Effector memory CD4-positive, alpha-beta T cell (primary cell): ENCODE data around the gene SHC4.

ENCODE experiments used
- DNase-seq, 3 donors: peaks; one replicate each; pipeline ENCODE4 v3.0.0-alpha.2; 2020
- H3K27ac ChIP-seq: 2 replicates; pipeline ENCODE4 v1.7.0; 2013; ENCODE audit warnings: mild to moderate bottlenecking, low read length, moderate library complexity; ENCODE audit not compliant: insufficient read depth, poor library complexity, severe bottlenecking
- H3K27me3 ChIP-seq: replicated peaks from 2 replicates; pipeline ENCODE4 v1.7.0; 2013; ENCODE audit warnings: mild to moderate bottlenecking, low read length; ENCODE audit not compliant: insufficient read depth, control insufficient read depth, poor library complexity, severe bottlenecking
- H3K36me3 ChIP-seq: 2 replicates; pipeline ENCODE4 v1.7.0; 2013; ENCODE audit warnings: mild to moderate bottlenecking, low read length, moderate library complexity; ENCODE audit not compliant: control insufficient read depth, insufficient read depth
- H3K4me1 ChIP-seq: 2 replicates; pipeline ENCODE4 v1.7.0; 2013; ENCODE audit warnings: low read length, mild to moderate bottlenecking; ENCODE audit not compliant: control insufficient read depth, insufficient read depth, poor library complexity, severe bottlenecking
- H3K4me3 ChIP-seq: 2 replicates; pipeline ENCODE4 v1.7.0; 2013; ENCODE audit warnings: low read length, low read depth, mild to moderate bottlenecking; ENCODE audit not compliant: insufficient read depth, poor library complexity, severe bottlenecking
- H3K9me3 ChIP-seq: 2 replicates; pipeline ENCODE4 v1.7.0; 2013; ENCODE audit warnings: mild to moderate bottlenecking, low read length, moderate library complexity; ENCODE audit not compliant: control insufficient read depth

The SHC4 gene

DNA sequence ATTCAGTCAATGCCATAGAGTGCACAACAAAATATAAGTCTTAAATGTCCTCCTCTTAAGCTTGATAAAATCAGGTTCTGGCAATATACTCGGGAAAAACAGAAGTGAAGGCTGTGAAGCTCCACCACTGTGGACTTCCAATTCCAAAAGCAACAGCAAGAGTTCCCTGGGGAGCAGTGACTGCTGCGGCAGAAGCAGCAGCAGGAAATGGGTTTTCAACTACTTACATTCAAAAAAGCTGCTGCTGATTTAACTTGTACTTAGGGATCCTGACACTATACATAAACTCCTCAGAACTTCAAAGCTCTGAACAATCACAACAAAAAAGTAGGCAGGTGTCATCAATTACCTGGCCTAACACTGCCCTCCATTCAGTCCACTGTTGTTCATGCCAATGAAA is 157.6 kb downstream of the SHC4 start:
- no peaks in the 10 kb centered on the region for H3K9me3 ChIP-seq

DNA sequence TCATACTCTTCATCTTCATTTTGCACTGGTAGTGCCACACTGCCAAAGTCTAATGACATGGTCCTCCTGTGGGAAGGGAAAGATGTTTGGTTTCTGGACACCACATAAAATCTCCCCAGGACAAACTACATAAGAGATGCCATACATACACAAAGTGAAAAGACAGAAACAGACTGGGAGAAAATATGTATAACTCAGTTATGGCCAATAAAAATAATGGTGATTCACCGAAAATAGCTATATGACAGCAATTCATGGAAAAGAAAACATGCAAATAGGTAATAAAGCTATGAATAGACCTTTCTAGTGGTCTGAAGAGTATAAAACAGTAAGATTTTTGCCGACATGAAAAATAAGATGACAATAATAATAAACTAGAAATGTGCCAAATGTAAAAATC is 158.1 kb downstream of the SHC4 start:
- Histone ChIP-seq H3K4me3 (no peak overlapping the region), H3K4me1 (no peaks in the 10 kb centered on the region), H3K27ac (no peak overlapping the region), H3K9me3 (no peaks in the 10 kb centered on the region), H3K27me3 (no peaks in the 10 kb centered on the region), H3K36me3 (no peaks in the 10 kb centered on the region)
- no peak for DNase-seq

More for the DNA sequence above, 157.6 kb downstream of the SHC4 start:
- Histone ChIP-seq H3K27me3 (no peaks in the 10 kb centered on the region), H3K4me1 (no peaks in the 10 kb centered on the region), H3K36me3 (no peaks in the 10 kb centered on the region), H3K4me3 (no peak overlapping the region), H3K27ac (no peak overlapping the region)
- DNase-seq = no peak

GRCh38 chr15:48803877-48804276 is 159.8 kb downstream of the SHC4 start:
- Histone ChIP-seq H3K27ac (no peak overlapping the region), H3K4me1 (no peaks in the 10 kb centered on the region), H3K36me3 (no peaks in the 10 kb centered on the region), H3K4me3 (no peak overlapping the region), H3K9me3 (no peaks in the 10 kb centered on the region), H3K27me3 (no peaks in the 10 kb centered on the region)
- no peak for DNase-seq

DNA sequence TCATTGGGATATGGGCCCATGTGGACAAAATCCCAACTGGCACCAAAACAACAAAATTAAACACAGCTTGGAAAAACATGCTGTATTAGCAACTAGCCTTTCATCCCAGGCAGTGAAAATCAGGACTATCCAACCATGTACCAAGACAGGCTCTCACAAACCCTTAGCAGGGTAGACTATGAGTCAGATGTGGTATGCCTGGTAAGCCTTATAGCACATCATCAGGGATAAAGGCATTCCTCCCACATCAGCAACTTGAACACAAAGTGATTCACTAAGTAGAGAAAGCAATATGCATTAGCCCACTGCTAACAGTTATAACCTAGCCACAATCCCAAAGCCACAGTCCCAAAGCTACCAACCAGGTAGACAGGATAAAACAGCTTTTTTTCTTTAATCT is 160.9 kb downstream of the SHC4 start:
- no peak for DNase-seq
- Histone ChIP-seq H3K4me1 (no peaks in the 10 kb centered on the region), H3K9me3 (no peaks in the 10 kb centered on the region), H3K4me3 (no peak overlapping the region), H3K36me3 (no peaks in the 10 kb centered on the region), H3K27ac (no peak overlapping the region), H3K27me3 (no peaks in the 10 kb centered on the region)

DNA sequence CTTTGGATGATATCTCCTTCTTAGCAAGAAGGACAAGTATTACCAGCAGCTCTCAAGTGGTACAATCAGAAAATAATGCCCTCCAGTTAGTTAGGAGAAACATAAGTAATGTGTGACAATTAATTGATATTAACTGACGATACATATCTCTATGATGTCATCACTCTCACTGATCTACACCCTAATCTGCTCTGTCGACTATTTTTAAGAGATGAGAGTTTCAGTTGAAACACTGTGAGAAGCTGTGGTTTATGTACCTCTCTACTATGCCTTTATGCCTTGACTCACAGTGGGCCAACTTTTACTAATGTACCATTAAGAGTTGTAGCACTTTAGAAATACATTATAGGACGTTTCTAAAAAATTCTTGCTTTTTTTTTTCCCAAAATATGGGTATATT is 161.5 kb downstream of the SHC4 start:
- no peaks in the 10 kb centered on the region for H3K27me3 ChIP-seq
- H3K27ac ChIP-seq = no peak overlapping the region
- no peaks in the 10 kb centered on the region for H3K9me3 ChIP-seq
- H3K4me1 ChIP-seq = no peaks in the 10 kb centered on the region
- DNase-seq = no peak
- no peak overlapping the region for H3K4me3 ChIP-seq
- no peaks in the 10 kb centered on the region for H3K36me3 ChIP-seq

DNA sequence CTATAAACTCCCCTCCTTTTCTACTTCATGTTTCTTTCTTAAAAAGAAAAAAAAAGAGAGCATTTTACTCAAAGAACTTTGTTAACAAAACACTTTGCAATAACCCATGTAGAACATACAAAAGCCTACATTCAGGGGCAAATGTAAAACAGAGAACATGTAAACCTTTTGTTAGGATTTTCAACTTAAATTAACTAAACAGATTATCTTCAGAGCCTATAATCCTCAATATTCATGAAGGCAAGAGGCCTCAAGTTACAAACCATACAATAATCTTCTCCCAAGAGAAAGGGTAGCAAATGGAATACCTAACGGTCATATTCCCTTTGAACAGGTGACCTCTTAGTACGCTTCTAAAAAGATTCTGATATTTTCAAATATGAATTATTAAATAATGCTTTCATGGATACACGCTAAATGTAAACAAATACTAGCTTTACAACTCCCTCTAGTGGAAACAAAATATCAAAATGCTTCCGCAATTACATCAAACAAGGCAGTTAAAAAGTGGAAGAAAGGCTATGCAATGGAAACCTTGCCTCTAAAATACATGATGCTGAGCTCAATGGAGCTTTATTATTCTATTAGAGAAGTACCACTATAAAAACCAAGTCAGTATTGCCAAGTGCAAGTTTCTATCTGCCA is 162.8 kb downstream of the SHC4 start:
- no peaks in the 10 kb centered on the region for H3K4me1 ChIP-seq
- no peaks in the 10 kb centered on the region for H3K36me3 ChIP-seq
- H3K4me3 ChIP-seq = no peak overlapping the region
- no peaks in the 10 kb centered on the region for H3K27me3 ChIP-seq
- DNase-seq = no peak
- no peaks in the 10 kb centered on the region for H3K9me3 ChIP-seq
- no peak overlapping the region for H3K27ac ChIP-seq

- Histone ChIP-seq H3K4me1 (no peaks in the 10 kb centered on the region), H3K9me3 (no peaks in the 10 kb centered on the region), H3K27me3 (no peaks in the 10 kb centered on the region), H3K27ac (no peak overlapping the region), H3K4me3 (no peak overlapping the region), H3K36me3 (no peaks in the 10 kb centered on the region)
- DNase-seq = no peak
Measured at GRCh38 chr15:48800245-48800644, 163.5 kb downstream of the SHC4 start.

DNA sequence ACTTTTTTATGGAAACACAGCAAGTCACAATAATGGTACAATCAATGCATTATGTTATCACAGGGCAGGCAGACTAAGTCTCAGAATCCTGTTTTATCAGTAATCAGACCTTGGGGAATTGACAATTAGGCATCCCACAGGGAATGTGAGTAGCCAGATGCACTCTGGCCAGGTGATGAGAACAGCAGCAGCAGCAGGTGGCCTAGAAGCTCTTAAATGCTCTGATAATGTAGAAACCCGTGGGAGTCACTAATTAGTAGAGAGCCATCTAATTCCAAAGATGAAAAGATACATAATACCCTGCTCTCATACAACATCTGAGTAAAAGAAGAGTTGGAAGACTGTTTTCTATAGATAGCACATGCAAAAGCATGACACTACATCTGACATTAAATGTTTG is 165.4 kb downstream of the SHC4 start:
- Histone ChIP-seq H3K27ac (no peak overlapping the region), H3K36me3 (no peaks in the 10 kb centered on the region), H3K4me1 (no peaks in the 10 kb centered on the region), H3K27me3 (no peaks in the 10 kb centered on the region), H3K4me3 (no peak overlapping the region), H3K9me3 (no peaks in the 10 kb centered on the region)
- DNase-seq = no peak

GRCh38 chr15:48796930-48797329 is 166.8 kb downstream of the SHC4 start:
- no peak for DNase-seq
- Histone ChIP-seq H3K4me1 (no peaks in the 10 kb centered on the region), H3K27ac (no peak overlapping the region), H3K27me3 (no peaks in the 10 kb centered on the region), H3K36me3 (no peaks in the 10 kb centered on the region), H3K4me3 (no peak overlapping the region), H3K9me3 (no peaks in the 10 kb centered on the region)

GRCh38 chr15:48796521-48796920 is 167.2 kb downstream of the SHC4 start:
- Histone ChIP-seq H3K27ac (no peak overlapping the region), H3K36me3 (no peaks in the 10 kb centered on the region), H3K4me1 (no peaks in the 10 kb centered on the region), H3K9me3 (no peaks in the 10 kb centered on the region), H3K4me3 (no peak overlapping the region), H3K27me3 (no peaks in the 10 kb centered on the region)
- no peak for DNase-seq
